C4-2B (cell line): Measurements from ENCODE around the gene ATP13A2.

Experiments used
- H3K27ac ChIP-seq: fragments of 450-650 bp; 2 replicates; pipeline ENCODE4 v1.5.1; 2017
- CTCF ChIP-seq: fragments of 450-650 bp; conservative IDR thresholded peaks from 2 replicates; pipeline ENCODE4 v1.5.1; 2017; ENCODE audit warnings: mild to moderate bottlenecking
- ZFX ChIP-seq: fragments of 450-650 bp; IDR thresholded peaks from 2 replicates; pipeline ENCODE4 v1.6.1; 2017

ATP13A2 gene

GRCh38 chr1:17002524-17002902, 9.2 kb downstream of the ATP13A2 start:
- no peak for TF ChIP-seq ZFX
- no peak for TF ChIP-seq CTCF
- no peak overlapping the region for H3K27ac ChIP-seq

DNA sequence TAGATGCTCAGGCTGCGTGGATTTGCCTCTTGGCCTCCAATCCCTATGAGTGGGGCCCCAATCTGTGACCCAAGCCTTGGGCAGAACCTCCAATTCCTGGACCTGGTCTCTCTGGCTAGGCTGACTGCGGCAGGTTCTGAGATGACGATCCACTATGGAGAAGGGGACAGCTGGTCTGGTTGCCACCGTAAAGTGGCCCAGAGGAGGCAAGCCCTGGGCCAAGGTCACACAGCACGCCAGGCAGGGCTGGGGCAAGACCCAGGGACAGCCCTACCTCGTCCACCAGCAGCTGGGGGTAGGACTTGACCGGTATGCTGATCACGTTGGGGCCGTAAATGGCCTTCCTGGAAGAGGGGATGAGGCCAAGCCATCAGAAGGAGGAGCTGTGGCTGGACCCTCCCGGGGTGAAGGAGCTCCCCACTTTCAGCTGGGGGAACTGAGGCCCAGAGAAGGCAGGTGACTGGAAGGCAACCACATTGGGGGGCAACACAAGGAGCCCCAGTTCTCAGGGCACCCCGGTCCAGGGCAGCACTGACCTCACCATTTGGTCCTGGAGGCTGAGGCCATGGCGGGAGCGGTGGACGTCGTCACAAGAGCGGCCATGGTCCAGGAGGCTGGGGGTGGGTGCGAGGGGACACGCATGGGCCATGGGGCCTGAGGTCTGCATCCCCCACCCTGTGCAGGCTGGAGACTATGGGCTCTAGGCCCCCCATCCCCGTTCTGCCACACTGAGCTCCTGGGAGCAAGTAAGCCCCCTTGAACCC, 9.8 kb downstream of the ATP13A2 start:
- H3K27ac ChIP-seq = no peak overlapping the region
- TF ChIP-seq ZFX (no peak), CTCF (no peak)

DNA sequence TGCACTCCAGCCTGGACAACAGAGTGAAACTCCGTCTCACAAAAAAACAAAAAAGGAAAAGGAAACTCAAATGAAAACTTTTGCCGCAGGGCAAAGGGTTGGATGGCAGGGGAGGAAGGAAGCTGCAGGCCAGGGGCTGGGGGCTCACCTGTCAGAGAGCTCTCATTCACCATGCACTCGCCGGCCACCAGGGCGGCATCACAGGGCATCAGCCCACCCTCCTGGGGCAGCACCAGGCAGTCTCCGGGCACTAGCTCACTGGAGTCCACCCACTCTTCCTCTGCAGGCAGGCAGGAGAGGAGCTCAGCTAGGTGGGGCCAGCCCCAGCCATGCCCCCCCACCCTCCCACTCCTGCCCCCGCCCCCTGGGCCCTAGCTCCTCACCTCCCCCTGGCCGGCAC, 11.9 kb downstream of the ATP13A2 start:
- no peak for TF ChIP-seq ZFX
- TF ChIP-seq CTCF = no peak; the same call in 1 of the 2 replicates
- H3K27ac ChIP-seq = no peak overlapping the region

- no peak overlapping the region for H3K27ac ChIP-seq
- TF ChIP-seq ZFX = no peak
- TF ChIP-seq CTCF = no peak
These were observed 13.1 kb downstream of the ATP13A2 start for GRCh38 chr1:16998589-16998988.

DNA sequence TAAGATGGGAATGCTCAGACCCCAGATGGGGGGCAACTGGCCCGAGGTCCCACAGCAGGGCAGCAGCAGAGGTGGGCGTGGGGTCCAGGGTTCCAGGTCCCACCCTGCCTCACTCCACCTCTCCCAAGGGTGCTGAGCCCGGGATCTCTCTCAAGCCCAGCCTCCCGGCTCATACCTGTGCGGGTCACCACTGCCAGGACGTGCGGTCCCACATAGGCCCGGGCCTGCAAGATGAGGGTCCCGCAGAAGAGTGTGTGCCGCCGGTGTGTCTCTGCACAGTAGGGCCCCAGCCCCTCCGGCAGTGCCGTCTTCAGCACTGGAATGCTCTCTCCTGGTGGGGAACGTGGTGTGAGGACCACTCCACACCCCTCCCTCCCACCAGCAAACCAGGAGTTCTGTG, 14.9 kb downstream of the ATP13A2 start:
- no peak for TF ChIP-seq ZFX
- TF ChIP-seq CTCF = no peak
- no peak overlapping the region for H3K27ac ChIP-seq

GRCh38 chr1:16993521-16994038, 18.1 kb downstream of the ATP13A2 start:
- H3K27ac ChIP-seq = no peak overlapping the region
- no peak for TF ChIP-seq CTCF
- TF ChIP-seq ZFX = no peak

- no peak overlapping the region for H3K27ac ChIP-seq
These were observed 19.1 kb downstream of the ATP13A2 start for GRCh38 chr1:16992675-16993074.

More at GRCh38 chr1:16992675-16993074, 19.1 kb downstream of the ATP13A2 start:
- no peak for TF ChIP-seq ZFX
- TF ChIP-seq CTCF = no peak
